Liver (tissue), 9 donors: Measurements from ENCODE around the gene KAZN. TPM values are rescaled to one million over a fixed set of nuclear protein-coding genes. Genes with fewer than 3 reads are reported as not detected.

Experiments used
- DNase-seq: peaks from one replicate; pipeline ENCODE4 v3.0.0-alpha.2; 2017; ENCODE audit warnings: low spot score
- H3K27ac ChIP-seq, 2 donors: one replicate each; pipeline ENCODE4 v1.7.0; 2013; ENCODE audit warnings: inconsistent platforms in 2 of 2, low read length in 2 of 2, control low read depth in 1 of 2, low read depth in 1 of 2, mild to moderate bottlenecking in 1 of 2
- H3K27me3 ChIP-seq, 4 donors: one replicate each; pipeline versions ENCODE4 v1.6.1 to v1.7.0; 2013; ENCODE audit warnings: low read length in 3 of 4, inconsistent platforms in 1 of 4, mild to moderate bottlenecking in 1 of 4, moderate library complexity in 1 of 4; ENCODE audit not compliant: control insufficient read depth in 4 of 4, insufficient read depth in 4 of 4
- H3K36me3 ChIP-seq, 4 donors: one replicate each; pipeline versions ENCODE4 v1.6.1 to v1.7.0; 2013; ENCODE audit warnings: low read length in 3 of 4, mild to moderate bottlenecking in 3 of 4, low read depth in 1 of 4, moderate library complexity in 1 of 4; ENCODE audit not compliant: control insufficient read depth in 4 of 4, insufficient read depth in 3 of 4
- H3K4me1 ChIP-seq, 4 donors: one replicate each; pipeline versions ENCODE4 v1.6.1 to v1.7.0; 2013; ENCODE audit warnings: low read length in 3 of 4, mild to moderate bottlenecking in 3 of 4, moderate library complexity in 1 of 4; ENCODE audit not compliant: control insufficient read depth in 4 of 4, insufficient read depth in 4 of 4
- H3K4me3 ChIP-seq, 3 donors: one replicate each; pipeline versions ENCODE4 v1.6.1 to v1.7.0; 2013; ENCODE audit warnings: low read length in 3 of 3, control low read depth in 1 of 3, low read depth in 1 of 3, mild to moderate bottlenecking in 1 of 3
- H3K9ac ChIP-seq, 2 donors: one replicate each; pipeline ENCODE4 v1.7.0; 2013; ENCODE audit warnings: low read length in 2 of 2, mild to moderate bottlenecking in 2 of 2, moderate library complexity in 2 of 2, control low read depth in 1 of 2, low read depth in 1 of 2
- H3K9me3 ChIP-seq, 4 donors: one replicate each; pipeline versions ENCODE4 v1.6.1 to v1.7.0; 2013; ENCODE audit warnings: low read length in 3 of 4; ENCODE audit not compliant: control insufficient read depth in 4 of 4
- FOXA1 ChIP-seq: IDR thresholded peaks from 2 replicates; pipeline ENCODE4 v1.6.1; 2016; ENCODE audit warnings: antibody characterized with exemption
- FOXA2 ChIP-seq: IDR thresholded peaks from 2 replicates; pipeline ENCODE4 v1.6.1; 2016; ENCODE audit warnings: antibody characterized with exemption
- GABPA ChIP-seq, 2 donors: IDR thresholded peaks in 1 of 2; conservative IDR thresholded peaks in 1 of 2; 2 replicates each; pipeline ENCODE4 v1.6.1; 2016; ENCODE audit warnings: antibody characterized with exemption in 2 of 2, mild to moderate bottlenecking in 1 of 2, moderate library complexity in 1 of 2
- HNF4A ChIP-seq, 2 donors: conservative IDR thresholded peaks; 2 replicates each; pipeline ENCODE4 v1.6.1; 2016; ENCODE audit warnings: antibody characterized with exemption in 2 of 2, mild to moderate bottlenecking in 2 of 2
- HNF4G ChIP-seq: IDR thresholded peaks from 2 replicates; pipeline ENCODE4 v1.6.1; 2016; ENCODE audit warnings: antibody characterized with exemption
- JUND ChIP-seq, 2 donors: IDR thresholded peaks; 2 replicates each; pipeline ENCODE4 v1.6.1; 2016; ENCODE audit warnings: antibody characterized with exemption in 2 of 2
- MAX ChIP-seq: IDR thresholded peaks from 2 replicates; pipeline ENCODE4 v1.6.1; 2016; ENCODE audit warnings: antibody characterized with exemption
- RAD21 ChIP-seq, 2 donors: IDR thresholded peaks; 2 replicates each; pipeline ENCODE4 v1.6.1; 2016; ENCODE audit warnings: antibody characterized with exemption in 2 of 2, mild to moderate bottlenecking in 2 of 2
- TAF1 ChIP-seq: conservative IDR thresholded peaks from 2 replicates; pipeline ENCODE4 v1.6.1; 2016; ENCODE audit warnings: antibody characterized with exemption, mild to moderate bottlenecking
- WGBS: extraction: QIAGEN DNeasy Blood & Tissue Kit; methylation state at CpG from one replicate; pipeline ENCODE4 v1.1.7; 2013; 5-methylcytosine and 5-hydroxymethylcytosine counted together
- polyA plus RNA-seq, 2 donors: library from polyadenylated mRNA; stranded (reverse) in 1 of 2; unstranded in 1 of 2; fragments of 200-250 nt in 1 of 2; fragments of >200 nt in 1 of 2; fragmentation: Nextera tagmentation in 1 of 2; extraction: Ambion mirVana in 1 of 2; gene quantifications; one replicate each; pipeline versions ENCODE4 v1.2.1 to v1.2.3, GENCODE V29; 2013 to 2015
- total RNA-seq, 2 donors: library from RNA; depleted of rRNA; stranded (reverse); fragments of >200 nt; gene quantifications; one replicate each; pipeline ENCODE4 v1.2.3, GENCODE V29; 2014
- TF ChIP-seq, protein P1 (sequence below): fragments of 150-350 bp; IDR thresholded peaks from 2 replicates; pipeline ENCODE4 v1.5.1; 2017; ENCODE audit warnings: improper control_type of control experiment, low read depth, low read length; ENCODE audit not compliant: missing input control
- TF ChIP-seq, protein P2 (sequence below): IDR thresholded peaks from 2 replicates; pipeline ENCODE4 v1.6.1; 2016; ENCODE audit warnings: antibody characterized with exemption, mild to moderate bottlenecking
- donor health status: healthy.
- donor health status: healthy.
- donor health status: healthy.
- donor health status: healthy.
- donor health status: healthy.

KAZN gene
- total and polyA plus RNA-seq, 4 donors: 1.9 to 6.9 (median 2.4) TPM

DNA sequence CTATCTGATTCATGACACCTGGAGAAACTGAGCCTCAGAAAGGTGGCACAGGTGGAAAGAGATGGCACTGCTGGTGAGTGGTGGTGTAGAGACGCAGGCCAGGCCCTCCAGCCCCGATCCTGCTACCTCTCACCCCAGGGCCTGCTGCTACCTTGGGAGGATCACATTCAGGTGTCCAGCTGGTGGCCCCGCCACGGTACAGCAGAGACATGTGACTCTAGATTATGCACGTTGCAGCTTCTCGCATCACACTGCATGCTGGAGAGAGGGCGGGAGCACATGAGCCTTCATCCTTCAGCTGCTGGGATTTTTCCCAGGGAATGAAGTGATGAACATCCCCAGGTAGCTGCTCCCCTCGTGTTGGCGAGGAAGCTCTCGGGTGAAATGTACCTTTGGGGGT lies 32.9 kb downstream of the KAZN start:
- Histone ChIP-seq H3K27ac (no peak overlapping the region), H3K27me3 (peaks cover 0 to 4% (median 0%) of the 10 kb centered on the region in 4 donors), H3K4me1 (no peaks in the 10 kb centered on the region), H3K36me3 (no peaks in the 10 kb centered on the region), H3K4me3 (no peak overlapping the region), H3K9ac (no peak overlapping the region), H3K9me3 (no peaks in the 10 kb centered on the region)
- 76% methylated on average over 10 of the region's 10 CpGs for WGBS
- DNase-seq: no peak
- TF ChIP-seq RAD21 (IDR thresholded peaks at IDR 0.05) (no peak), HNF4G (no peak), FOXA1 (no peak), MAX (no peak), JUND (IDR thresholded peaks at IDR 0.05) (no peak)
- TF ChIP-seq, protein P1, sequence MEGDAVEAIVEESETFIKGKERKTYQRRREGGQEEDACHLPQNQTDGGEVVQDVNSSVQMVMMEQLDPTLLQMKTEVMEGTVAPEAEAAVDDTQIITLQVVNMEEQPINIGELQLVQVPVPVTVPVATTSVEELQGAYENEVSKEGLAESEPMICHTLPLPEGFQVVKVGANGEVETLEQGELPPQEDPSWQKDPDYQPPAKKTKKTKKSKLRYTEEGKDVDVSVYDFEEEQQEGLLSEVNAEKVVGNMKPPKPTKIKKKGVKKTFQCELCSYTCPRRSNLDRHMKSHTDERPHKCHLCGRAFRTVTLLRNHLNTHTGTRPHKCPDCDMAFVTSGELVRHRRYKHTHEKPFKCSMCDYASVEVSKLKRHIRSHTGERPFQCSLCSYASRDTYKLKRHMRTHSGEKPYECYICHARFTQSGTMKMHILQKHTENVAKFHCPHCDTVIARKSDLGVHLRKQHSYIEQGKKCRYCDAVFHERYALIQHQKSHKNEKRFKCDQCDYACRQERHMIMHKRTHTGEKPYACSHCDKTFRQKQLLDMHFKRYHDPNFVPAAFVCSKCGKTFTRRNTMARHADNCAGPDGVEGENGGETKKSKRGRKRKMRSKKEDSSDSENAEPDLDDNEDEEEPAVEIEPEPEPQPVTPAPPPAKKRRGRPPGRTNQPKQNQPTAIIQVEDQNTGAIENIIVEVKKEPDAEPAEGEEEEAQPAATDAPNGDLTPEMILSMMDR: no peak

GRCh38 chr1:14634486-14634885 lies 36.0 kb downstream of the KAZN start:
- peaks cover 0 to 2% (median 0%) of the 10 kb centered on the region in 4 donors for H3K27me3 ChIP-seq
- H3K36me3 ChIP-seq: no peaks in the 10 kb centered on the region
- no peak overlapping the region for H3K27ac ChIP-seq
- no peak for DNase-seq
- H3K9me3 ChIP-seq: no peaks in the 10 kb centered on the region
- no peaks in the 10 kb centered on the region for H3K4me1 ChIP-seq
- TF ChIP-seq JUND (IDR thresholded peaks at IDR 0.05) (no peak), HNF4A (conservative IDR thresholded peaks at IDR 0.05) (no peak), TAF1 (no peak), RAD21 (IDR thresholded peaks at IDR 0.05) (no peak), GABPA (IDR thresholded peaks at IDR 0.05 in 1 of 2, conservative IDR thresholded peaks at IDR 0.05 in 1 of 2) (no peak), FOXA2 (no peak), MAX (no peak)
- TF ChIP-seq, protein P2, sequence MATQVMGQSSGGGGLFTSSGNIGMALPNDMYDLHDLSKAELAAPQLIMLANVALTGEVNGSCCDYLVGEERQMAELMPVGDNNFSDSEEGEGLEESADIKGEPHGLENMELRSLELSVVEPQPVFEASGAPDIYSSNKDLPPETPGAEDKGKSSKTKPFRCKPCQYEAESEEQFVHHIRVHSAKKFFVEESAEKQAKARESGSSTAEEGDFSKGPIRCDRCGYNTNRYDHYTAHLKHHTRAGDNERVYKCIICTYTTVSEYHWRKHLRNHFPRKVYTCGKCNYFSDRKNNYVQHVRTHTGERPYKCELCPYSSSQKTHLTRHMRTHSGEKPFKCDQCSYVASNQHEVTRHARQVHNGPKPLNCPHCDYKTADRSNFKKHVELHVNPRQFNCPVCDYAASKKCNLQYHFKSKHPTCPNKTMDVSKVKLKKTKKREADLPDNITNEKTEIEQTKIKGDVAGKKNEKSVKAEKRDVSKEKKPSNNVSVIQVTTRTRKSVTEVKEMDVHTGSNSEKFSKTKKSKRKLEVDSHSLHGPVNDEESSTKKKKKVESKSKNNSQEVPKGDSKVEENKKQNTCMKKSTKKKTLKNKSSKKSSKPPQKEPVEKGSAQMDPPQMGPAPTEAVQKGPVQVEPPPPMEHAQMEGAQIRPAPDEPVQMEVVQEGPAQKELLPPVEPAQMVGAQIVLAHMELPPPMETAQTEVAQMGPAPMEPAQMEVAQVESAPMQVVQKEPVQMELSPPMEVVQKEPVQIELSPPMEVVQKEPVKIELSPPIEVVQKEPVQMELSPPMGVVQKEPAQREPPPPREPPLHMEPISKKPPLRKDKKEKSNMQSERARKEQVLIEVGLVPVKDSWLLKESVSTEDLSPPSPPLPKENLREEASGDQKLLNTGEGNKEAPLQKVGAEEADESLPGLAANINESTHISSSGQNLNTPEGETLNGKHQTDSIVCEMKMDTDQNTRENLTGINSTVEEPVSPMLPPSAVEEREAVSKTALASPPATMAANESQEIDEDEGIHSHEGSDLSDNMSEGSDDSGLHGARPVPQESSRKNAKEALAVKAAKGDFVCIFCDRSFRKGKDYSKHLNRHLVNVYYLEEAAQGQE: no peak
- TF ChIP-seq, protein P1: no peak
- WGBS: 30% methylated on average over 5 of the region's 5 CpGs
- H3K9ac ChIP-seq: no peak overlapping the region
- H3K4me3 ChIP-seq: no peak overlapping the region
